AML-193 (cell line): ENCODE data around the gene DLX1.
A peak's percentile ranks its signal among the peaks of the same experiment; 100 is the strongest.
"Not testable (repeated sequence)": the region's sequence is repeated elsewhere in the genome, so short reads cannot be mapped to it uniquely, and the experiment has no call there.

Source experiments
- DNase-seq, 2 experiments: peaks; one replicate each; lab custom pipeline; 2025; lab: John Stamatoyannopoulos, UW

DLX1 gene

GRCh38 chr2:172085460-172086159, at the start of gene DLX1:
TSS of gene DLX1 (plus strand) at chr2:172085507. CDS start at chr2:172085678, 171 bp downstream.
- no peak for DNase-seq

- no peak for DNase-seq
Measured at GRCh38 chr2:172038121-172038520, 47.2 kb upstream of the DLX1 start.

- no peak for DNase-seq
Measured at GRCh38 chr2:172038604-172039003, 46.7 kb upstream of the DLX1 start.

- no peak for DNase-seq
Measured at GRCh38 chr2:172039011-172039704, 46.1 kb upstream of the DLX1 start.

GRCh38 chr2:172040311-172040710, 45.0 kb upstream of the DLX1 start:
- DNase-seq = no peak

- DNase-seq = peak in 1 of 2 experiments; percentile 32
Measured at GRCh38 chr2:172046080-172046678, 39.1 kb upstream of the DLX1 start.

- DNase-seq = no peak
Measured at GRCh38 chr2:172046866-172047565, 38.3 kb upstream of the DLX1 start.

GRCh38 chr2:172047566-172048507, 37.5 kb upstream of the DLX1 start:
- no peak for DNase-seq

- no peak for DNase-seq
Measured at GRCh38 chr2:172048508-172049503, 36.5 kb upstream of the DLX1 start.

GRCh38 chr2:172049567-172050120, 35.7 kb upstream of the DLX1 start:
- DNase-seq = no peak

- DNase-seq = no peak
Measured at GRCh38 chr2:172050479-172051125, 34.7 kb upstream of the DLX1 start.

GRCh38 chr2:172052000-172052983, 33.0 kb upstream of the DLX1 start:
- DNase-seq = no peak

GRCh38 chr2:172053486-172053885, 31.8 kb upstream of the DLX1 start:
- DNase-seq = no peak

- DNase-seq = no peak
Measured at GRCh38 chr2:172056293-172056692, 29.0 kb upstream of the DLX1 start.

GRCh38 chr2:172058660-172059059, 26.6 kb upstream of the DLX1 start:
- no peak for DNase-seq

GRCh38 chr2:172060118-172060517, 25.2 kb upstream of the DLX1 start:
- not testable (repeated sequence) for DNase-seq

GRCh38 chr2:172062402-172063004, 22.8 kb upstream of the DLX1 start:
- no peak for DNase-seq

GRCh38 chr2:172063446-172063845, 21.9 kb upstream of the DLX1 start:
- no peak for DNase-seq
